A673 (cell line): Measurements from ENCODE around the gene CPXM1.

ENCODE experiments used
- EZH2 ChIP-seq: fragments of 200-600 bp; sonication (generic); IDR thresholded peaks from 2 replicates; pipeline ENCODE4 v1.6.1; 2017; ENCODE audit warnings: borderline replicate concordance, low read depth, mild to moderate bottlenecking, mixed read lengths, antibody characterized with exemption, low read length; ENCODE audit not compliant: poor library complexity, severe bottlenecking
- TF ChIP-seq, protein P1 (sequence below): fragments of 300-800, 200-600 bp; sonication (generic); conservative IDR thresholded peaks from 2 replicates; pipeline ENCODE4 v1.5.1; 2017; ENCODE audit warnings: low read depth, mild to moderate bottlenecking, antibody characterized with exemption, low read length, moderate library complexity, mixed read lengths

DNA sequence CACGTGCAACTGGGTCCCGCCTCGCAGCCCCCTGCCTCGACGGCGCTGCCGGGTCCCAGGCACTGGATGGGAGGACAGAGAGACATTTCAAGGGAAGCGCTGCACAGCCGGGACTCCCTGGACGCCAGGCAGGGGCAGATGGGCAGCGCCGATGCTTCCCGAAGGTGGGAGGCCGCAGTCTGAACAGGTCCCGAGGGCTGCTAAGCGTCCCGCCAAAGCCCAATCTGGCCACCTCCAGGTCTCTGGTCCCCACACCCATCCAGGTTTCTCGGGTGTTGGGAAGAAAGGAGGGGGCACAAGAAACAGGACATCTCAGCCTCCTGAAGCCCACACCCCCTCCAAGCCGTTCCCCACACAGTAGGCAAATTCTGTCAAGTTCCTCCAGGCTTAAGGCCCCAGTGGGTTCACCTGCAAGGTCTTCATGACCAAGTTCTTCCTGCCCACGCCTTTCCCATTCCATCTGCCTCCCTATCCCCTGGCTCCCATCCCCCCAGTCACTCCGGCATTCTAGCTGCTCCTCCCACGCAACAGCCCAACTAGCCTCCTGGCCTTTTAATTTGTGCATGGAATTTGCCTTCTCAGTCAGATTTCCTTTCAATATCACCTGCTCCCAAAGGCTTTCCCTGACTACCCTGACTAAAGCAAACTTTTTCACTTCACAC is 5.4 kb upstream of the CPXM1 start:
- TF ChIP-seq, protein P1, sequence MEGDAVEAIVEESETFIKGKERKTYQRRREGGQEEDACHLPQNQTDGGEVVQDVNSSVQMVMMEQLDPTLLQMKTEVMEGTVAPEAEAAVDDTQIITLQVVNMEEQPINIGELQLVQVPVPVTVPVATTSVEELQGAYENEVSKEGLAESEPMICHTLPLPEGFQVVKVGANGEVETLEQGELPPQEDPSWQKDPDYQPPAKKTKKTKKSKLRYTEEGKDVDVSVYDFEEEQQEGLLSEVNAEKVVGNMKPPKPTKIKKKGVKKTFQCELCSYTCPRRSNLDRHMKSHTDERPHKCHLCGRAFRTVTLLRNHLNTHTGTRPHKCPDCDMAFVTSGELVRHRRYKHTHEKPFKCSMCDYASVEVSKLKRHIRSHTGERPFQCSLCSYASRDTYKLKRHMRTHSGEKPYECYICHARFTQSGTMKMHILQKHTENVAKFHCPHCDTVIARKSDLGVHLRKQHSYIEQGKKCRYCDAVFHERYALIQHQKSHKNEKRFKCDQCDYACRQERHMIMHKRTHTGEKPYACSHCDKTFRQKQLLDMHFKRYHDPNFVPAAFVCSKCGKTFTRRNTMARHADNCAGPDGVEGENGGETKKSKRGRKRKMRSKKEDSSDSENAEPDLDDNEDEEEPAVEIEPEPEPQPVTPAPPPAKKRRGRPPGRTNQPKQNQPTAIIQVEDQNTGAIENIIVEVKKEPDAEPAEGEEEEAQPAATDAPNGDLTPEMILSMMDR: no peak
- TF ChIP-seq EZH2: no peak
